Endodermal cell (in vitro differentiated cells): ENCODE measurements around the gene MYG1. TPM values are rescaled to one million over a fixed set of nuclear protein-coding genes. Genes with fewer than 3 reads are reported as not detected.

Source experiments
- DNase-seq: peaks from one replicate; pipeline ENCODE4 v3.0.0-alpha.2; 2017
- H3K27ac ChIP-seq: 2 replicates; pipeline ENCODE4 v1.5.1; 2013; ENCODE audit warnings: mild to moderate bottlenecking, low read depth, low read length, moderate library complexity
- H3K27me3 ChIP-seq: 2 replicates; pipeline ENCODE4 v1.6.1; 2013; ENCODE audit warnings: mild to moderate bottlenecking, low read length, moderate library complexity; ENCODE audit not compliant: insufficient read depth, control insufficient read depth, poor library complexity, severe bottlenecking
- H3K36me3 ChIP-seq: 2 replicates; pipeline ENCODE4 v1.7.0; 2013; ENCODE audit warnings: mild to moderate bottlenecking, low read length, moderate library complexity; ENCODE audit not compliant: control insufficient read depth, insufficient read depth
- H3K4me1 ChIP-seq: one replicate; pipeline ENCODE4 v1.7.0; 2013; ENCODE audit warnings: low read length; ENCODE audit not compliant: control insufficient read depth, insufficient read depth
- H3K4me3 ChIP-seq: 2 replicates; pipeline ENCODE4 v1.5.1; 2013; ENCODE audit warnings: mild to moderate bottlenecking, low read length, moderate library complexity
- H3K9ac ChIP-seq: 2 replicates; pipeline ENCODE4 v1.6.1; 2013; ENCODE audit warnings: mild to moderate bottlenecking, low read length, moderate library complexity; ENCODE audit not compliant: poor library complexity, severe bottlenecking; ENCODE audit errors: extremely low read depth
- H3K9me3 ChIP-seq: 2 replicates; pipeline ENCODE4 v1.6.1; 2013; ENCODE audit warnings: mild to moderate bottlenecking, low read length, moderate library complexity; ENCODE audit not compliant: control insufficient read depth
- H3K27ac Mint-ChIP-seq: 2 replicates; pipeline ENCODE4 v1.8.0; 2020; ENCODE audit warnings: mixed read lengths
- H3K27me3 Mint-ChIP-seq: 2 replicates; pipeline ENCODE4 v1.8.0; 2021; ENCODE audit warnings: mild to moderate bottlenecking, mixed read lengths; ENCODE audit not compliant: insufficient read depth
- H3K36me3 Mint-ChIP-seq: 2 replicates; pipeline ENCODE4 v1.8.0; 2020; ENCODE audit warnings: low read depth, mixed read lengths
- H3K4me1 Mint-ChIP-seq: 2 replicates; pipeline ENCODE4 v1.8.0; 2020; ENCODE audit warnings: mixed read lengths
- H3K4me3 Mint-ChIP-seq: 2 replicates; pipeline ENCODE4 v1.8.0; 2020; ENCODE audit warnings: mild to moderate bottlenecking, moderate library complexity, mixed read lengths
- H3K9me3 Mint-ChIP-seq: 2 replicates; pipeline ENCODE4 v1.8.0; 2020; ENCODE audit warnings: mild to moderate bottlenecking, mixed read lengths
- CTCF ChIP-seq: fragments of 200-600 bp; sonication (generic); conservative IDR thresholded peaks from 2 replicates; pipeline ENCODE4 v1.5.0; 2021; ENCODE audit warnings: antibody characterized with exemption, mild to moderate bottlenecking
- WGBS, 2 experiments: methylation state at CpG; one replicate each; pipeline versions ENCODE4 v1.1.5 to v1.1.7; 2013; ENCODE audit warnings: missing lambda C conversion rate in 2 of 2, mixed read lengths in 1 of 2; ENCODE audit not compliant: insufficient coverage in 1 of 2, insufficient read length in 1 of 2; 5-methylcytosine and 5-hydroxymethylcytosine counted together
- total RNA-seq, 2 donors: library from RNA; stranded (reverse); fragmentation: NEBNext Ultra II Directional in 1 of 2; extraction: Animal tissue kit (Norgen Biotek cat#: 25700) in 1 of 2; gene quantifications; 2 replicates in 1 of 2; 3 replicates in 1 of 2; pipeline ENCODE4 v1.2.1, GENCODE V29; 2021

MYG1 gene
- total RNA-seq, 2 donors from 2014 or later = 55.3 to 74.2 TPM

GRCh38 chr12:53286448-53286847 lies 13.0 kb upstream of the MYG1 start:
- Histone ChIP-seq H3K9me3 (no peaks in the 10 kb centered on the region), H3K9ac (no peak overlapping the region), H3K36me3 (peaks cover 74% of the 10 kb centered on the region), H3K27me3 (no peaks in the 10 kb centered on the region), H3K4me3 (no peak overlapping the region), H3K27ac (no peak overlapping the region), H3K4me1 (no peaks in the 10 kb centered on the region)
- Mint-ChIP-seq H3K27me3 (no peaks in the 10 kb centered on the region), H3K36me3 (peaks cover 59% of the 10 kb centered on the region), H3K27ac (no peak overlapping the region), H3K9me3 (no peaks in the 10 kb centered on the region), H3K4me1 (no peaks in the 10 kb centered on the region), H3K4me3 (no peak overlapping the region)
- WGBS, 2 experiments = 93 to 94% methylated on average over 8 to 9 of the region's 9 CpGs
- no peak for TF ChIP-seq CTCF
- DNase-seq = no peak

GRCh38 chr12:53287741-53288216 lies 11.7 kb upstream of the MYG1 start:
- no peak overlapping the region for H3K27ac ChIP-seq
- peak; percentile 84 for TF ChIP-seq CTCF
- Mint-ChIP-seq H3K36me3 (peaks cover 55% of the 10 kb centered on the region), H3K4me1 (no peaks in the 10 kb centered on the region), H3K27ac (no peak overlapping the region), H3K4me3 (no peak overlapping the region), H3K9me3 (no peaks in the 10 kb centered on the region), H3K27me3 (no peaks in the 10 kb centered on the region)
- no peak overlapping the region for H3K9ac ChIP-seq
- H3K27me3 ChIP-seq = no peaks in the 10 kb centered on the region
- 77 to 78% methylated on average over 5 to 11 of the region's 11 CpGs for WGBS, 2 experiments
- no peak overlapping the region for H3K4me3 ChIP-seq
- no peaks in the 10 kb centered on the region for H3K9me3 ChIP-seq
- peak; percentile 93 for DNase-seq
- no peaks in the 10 kb centered on the region for H3K4me1 ChIP-seq
- H3K36me3 ChIP-seq = peaks cover 69% of the 10 kb centered on the region

GRCh38 chr12:53288322-53288721 lies 11.2 kb upstream of the MYG1 start:
- no peak overlapping the region for H3K4me3 ChIP-seq
- Mint-ChIP-seq H3K27ac (no peak overlapping the region), H3K9me3 (no peaks in the 10 kb centered on the region), H3K36me3 (peaks cover 55% of the 10 kb centered on the region), H3K4me3 (no peak overlapping the region), H3K27me3 (no peaks in the 10 kb centered on the region), H3K4me1 (no peaks in the 10 kb centered on the region)
- H3K27ac ChIP-seq = no peak overlapping the region
- H3K27me3 ChIP-seq = no peaks in the 10 kb centered on the region
- no peak overlapping the region for H3K9ac ChIP-seq
- peaks cover 64% of the 10 kb centered on the region for H3K36me3 ChIP-seq
- no peaks in the 10 kb centered on the region for H3K9me3 ChIP-seq
- no peak for DNase-seq
- 85 to 98% methylated on average over 6 of the region's 6 CpGs for WGBS, 2 experiments
- no peak for TF ChIP-seq CTCF
- H3K4me1 ChIP-seq = no peaks in the 10 kb centered on the region
